ENCODE data around the gene THEMIS2.

DNA sequence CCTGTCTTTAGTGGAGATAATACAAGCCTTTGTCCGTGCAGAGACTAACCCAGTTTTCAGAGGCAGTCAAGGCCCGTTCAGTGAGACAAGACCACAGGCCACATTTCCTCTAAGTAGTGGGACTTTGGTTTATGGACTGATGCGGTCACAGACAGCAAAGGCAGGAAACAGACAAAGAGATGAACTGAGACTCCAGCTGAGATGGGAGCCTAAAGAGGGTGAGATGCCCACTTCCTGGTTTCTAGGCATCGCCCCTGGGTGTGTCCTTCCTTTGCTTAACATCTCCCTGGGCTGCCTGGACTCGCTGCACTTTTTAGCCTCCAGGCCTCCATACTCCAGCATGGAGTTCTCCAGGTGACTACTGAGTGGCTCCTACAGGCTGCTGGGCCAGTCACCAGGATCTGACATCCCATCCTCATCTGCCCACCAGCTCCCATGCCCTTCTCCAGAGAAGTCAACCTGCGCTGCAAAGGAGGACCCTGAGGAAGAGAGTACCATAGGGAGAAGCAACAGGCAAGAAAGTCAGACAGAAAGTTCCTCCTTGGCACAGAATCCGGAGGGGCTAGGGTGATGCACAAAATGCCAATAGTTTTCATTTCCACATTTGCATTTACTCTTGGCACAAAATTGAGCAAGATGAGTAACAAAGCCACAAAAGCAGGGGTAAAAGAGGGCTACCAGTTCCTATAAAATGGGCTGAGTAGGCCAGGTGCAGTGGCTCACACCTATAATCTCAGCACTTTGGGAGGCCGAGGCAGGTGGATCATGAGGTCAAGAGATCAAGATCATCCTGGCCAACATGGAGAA lies 15.1 kb downstream of the THEMIS2 start:
- TF ChIP-seq CTCF (IDR thresholded peaks at IDR 0.05): no peak
- TF ChIP-seq POLR2A (IDR thresholded peaks at IDR 0.05): no peak
- no peak for TF ChIP-seq POLR2AphosphoS5 (IDR thresholded peaks at IDR 0.05)
- TF ChIP-seq EP300 (IDR thresholded peaks at IDR 0.05): no peak

All from suprapubic skin (tissue), 4 donors.